ENCODE data around the gene NGDN. TPM values are rescaled to one million over a fixed set of nuclear protein-coding genes. Genes with fewer than 3 reads are reported as not detected.

Gene NGDN
- total RNA-seq, 1 experiment from 2014 or later = 42.0 TPM

DNA sequence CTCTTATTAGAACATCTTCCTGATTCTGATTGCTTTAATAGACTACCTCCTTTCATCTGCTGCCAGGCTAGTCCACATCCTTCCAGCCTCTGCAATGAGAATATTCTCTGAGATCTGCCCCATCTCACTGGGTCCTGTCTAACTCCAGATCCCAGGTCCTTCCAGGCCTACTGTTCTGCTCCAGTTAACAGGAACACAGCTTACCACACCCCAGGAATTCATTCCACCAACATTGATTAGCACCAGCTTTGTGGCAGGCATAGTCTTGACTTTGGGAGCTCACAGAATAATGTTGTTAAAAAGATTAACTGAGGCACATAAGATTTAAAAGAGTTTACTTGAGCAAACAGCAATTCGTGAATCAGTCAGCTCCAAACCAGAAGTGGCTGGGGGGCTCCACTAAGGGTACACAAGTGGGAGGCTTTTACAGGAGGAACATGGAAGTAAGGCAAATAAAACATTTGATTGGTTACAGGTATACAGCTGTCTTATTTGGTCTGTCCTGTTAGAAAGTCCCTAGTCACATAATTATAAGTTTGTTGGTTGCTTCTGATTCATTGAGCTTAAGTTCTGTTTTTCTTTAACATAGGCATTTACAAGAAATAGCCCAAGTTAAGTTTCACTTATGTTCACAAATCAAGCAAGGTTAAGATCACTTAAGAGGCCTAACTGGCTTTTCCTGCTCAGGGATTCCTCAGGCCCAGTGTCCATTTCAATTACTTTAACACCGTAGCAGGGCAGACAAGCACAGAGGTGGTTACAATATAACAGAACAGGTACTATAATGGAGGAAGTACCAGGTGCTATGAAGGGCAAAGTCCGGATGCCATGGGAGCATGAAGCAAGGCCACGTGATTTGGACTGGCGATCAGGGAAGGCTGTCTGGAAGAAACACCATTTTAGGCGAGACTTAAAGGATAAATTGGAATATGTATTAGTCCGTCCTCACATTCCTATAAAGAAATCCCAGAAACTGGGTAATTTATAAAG, 21.8 kb upstream of the NGDN start:
- H3K36me3 ChIP-seq (ENCODE audit: control insufficient read depth in 1 of 2, insufficient read depth in 2 of 2, low read length in 2 of 2) = no peaks in the 10 kb centered on the region
- ChIA-PET POLR2A (no interaction called here), CTCF (no interaction called here), RAD21 (ENCODE audit: low non-redundant PET in 1 of 2, low total read pairs in 2 of 2, uncharacterized antibody in 2 of 2, unreplicated experiment in 2 of 2) (no interaction called here)
- no peaks in the 10 kb centered on the region for H3K9me3 ChIP-seq (ENCODE audit: control insufficient read depth in 1 of 2, insufficient read depth in 1 of 2, low read depth in 1 of 2, low read length in 2 of 2)
- no peaks in the 10 kb centered on the region for H3K79me2 ChIP-seq (ENCODE audit: insufficient read depth, low read length)
- H4K20me1 ChIP-seq (ENCODE audit: insufficient read depth) = no peaks in the 10 kb centered on the region
- no peaks in the 10 kb centered on the region for H3K9me2 ChIP-seq (ENCODE audit: insufficient read depth)
- H3K27me3 ChIP-seq (ENCODE audit: insufficient read depth, low read length) = peaks cover 3% of the 10 kb centered on the region; the same call in 1 of the 2 replicates
- BruUV-seq (replicated peaks) = no TSS peak
- H3K4me2 ChIP-seq (ENCODE audit: low read length) = no peak overlapping the region
- H3K4me3 ChIP-seq (replicated peaks in 1 of 2; ENCODE audit: low read depth in 1 of 2, low read length in 2 of 2) = no peak overlapping the region
- H3K4me1 ChIP-seq (ENCODE audit: control insufficient read depth in 1 of 2, insufficient read depth in 2 of 2, low read length in 2 of 2) = no peaks in the 10 kb centered on the region
- no peak for ATAC-seq
- no peak overlapping the region for H3K27ac ChIP-seq (ENCODE audit: low read depth, low read length)
- no peak for TF ChIP-seq ZNF274 (IDR thresholded peaks at IDR 0.05; ENCODE audit: low read depth, low read length)
- no peak for DNase-seq (ENCODE audit: low read depth, low spot score)
- H3K9ac ChIP-seq (ENCODE audit: low read length) = no peak overlapping the region
- no peak overlapping the region for H2AFZ ChIP-seq (ENCODE audit: low read depth, low read length, poor library complexity, severe bottlenecking)
- intact Hi-C loops (cut with micrococcal nuclease) = no loop called here

DNA sequence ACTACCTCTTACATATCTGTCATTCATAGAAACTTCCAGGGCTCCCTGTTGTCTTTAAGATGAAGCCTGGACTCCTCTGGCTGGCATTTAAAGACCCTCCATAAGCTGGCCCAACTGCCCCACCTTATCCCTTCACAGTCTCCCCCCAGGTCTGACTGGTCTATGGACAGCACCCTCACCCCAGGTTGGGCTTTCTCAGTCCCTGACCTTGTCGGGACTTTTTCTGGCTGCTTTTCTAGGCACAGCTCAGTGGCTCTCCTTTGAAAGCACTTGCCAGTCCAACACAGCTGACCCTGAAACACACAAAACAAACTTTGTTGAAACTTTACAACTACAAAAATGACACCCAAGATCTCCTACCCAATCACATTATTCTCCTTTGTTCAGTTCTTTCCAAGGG, 20.2 kb upstream of the NGDN start:
- BruUV-seq (replicated peaks) = no TSS peak
- H3K4me1 ChIP-seq (ENCODE audit: control insufficient read depth in 1 of 2, insufficient read depth in 2 of 2, low read length in 2 of 2) = no peaks in the 10 kb centered on the region
- CTCF ChIA-PET = no interaction called here
- no peaks in the 10 kb centered on the region for H3K79me2 ChIP-seq (ENCODE audit: insufficient read depth, low read length)
- H3K27me3 ChIP-seq (ENCODE audit: insufficient read depth, low read length) = no peaks in the 10 kb centered on the region
- RAD21 ChIA-PET (ENCODE audit: low non-redundant PET in 1 of 2, low total read pairs in 2 of 2, uncharacterized antibody in 2 of 2, unreplicated experiment in 2 of 2) = no interaction called here
- no peak overlapping the region for H3K27ac ChIP-seq (ENCODE audit: low read depth, low read length)
- H3K4me2 ChIP-seq (ENCODE audit: low read length) = no peak overlapping the region
- no peak overlapping the region for H2AFZ ChIP-seq (ENCODE audit: low read depth, low read length, poor library complexity, severe bottlenecking)
- H3K4me3 ChIP-seq (replicated peaks in 1 of 2; ENCODE audit: low read depth in 1 of 2, low read length in 2 of 2) = no peak overlapping the region
- no peaks in the 10 kb centered on the region for H4K20me1 ChIP-seq (ENCODE audit: insufficient read depth)
- ATAC-seq (no peak), DNase-seq (ENCODE audit: low read depth, low spot score) (no peak)
- no peaks in the 10 kb centered on the region for H3K36me3 ChIP-seq (ENCODE audit: control insufficient read depth in 1 of 2, insufficient read depth in 2 of 2, low read length in 2 of 2)
- intact Hi-C loops (cut with micrococcal nuclease) = no loop called here
- POLR2A ChIA-PET = no interaction called here
- H3K9me2 ChIP-seq (ENCODE audit: insufficient read depth) = no peaks in the 10 kb centered on the region
- no peaks in the 10 kb centered on the region for H3K9me3 ChIP-seq (ENCODE audit: control insufficient read depth in 1 of 2, insufficient read depth in 1 of 2, low read depth in 1 of 2, low read length in 2 of 2)
- H3K9ac ChIP-seq (ENCODE audit: low read length) = no peak overlapping the region
- TF ChIP-seq CBX3 (IDR thresholded peaks at IDR 0.05; ENCODE audit: low read depth) (no peak), EGR1 (IDR thresholded peaks at IDR 0.05; ENCODE audit: low read depth) (no peak), ELF1 (IDR thresholded peaks at IDR 0.05; ENCODE audit: borderline replicate concordance, low read depth) (no peak), SP1 (IDR thresholded peaks at IDR 0.05; ENCODE audit: low read depth) (no peak), POLR2A (IDR thresholded peaks at IDR 0.05; ENCODE audit: borderline replicate concordance, extremely low read depth, insufficient read depth, insufficient read length) (no peak), RAD21 (IDR thresholded peaks at IDR 0.05; ENCODE audit: low read depth) (no peak), JUND (IDR thresholded peaks at IDR 0.05) (no peak), POLR2AphosphoS5 (IDR thresholded peaks at IDR 0.05; ENCODE audit: low read depth, low read length) (no peak), YY1 (IDR thresholded peaks at IDR 0.05; ENCODE audit: extremely low read depth, insufficient replicate concordance, low read depth, low read length) (no peak), SRF (IDR thresholded peaks at IDR 0.05; ENCODE audit: low read depth) (no peak), SIN3A (IDR thresholded peaks at IDR 0.05; ENCODE audit: low read depth) (no peak), TCF7L2 (IDR thresholded peaks at IDR 0.05; ENCODE audit: borderline replicate concordance, extremely low read depth, insufficient read depth, insufficient read length) (no peak), CEBPB (IDR thresholded peaks at IDR 0.05; ENCODE audit: low read depth) (no peak)
- TF ChIP-seq, protein P1, sequence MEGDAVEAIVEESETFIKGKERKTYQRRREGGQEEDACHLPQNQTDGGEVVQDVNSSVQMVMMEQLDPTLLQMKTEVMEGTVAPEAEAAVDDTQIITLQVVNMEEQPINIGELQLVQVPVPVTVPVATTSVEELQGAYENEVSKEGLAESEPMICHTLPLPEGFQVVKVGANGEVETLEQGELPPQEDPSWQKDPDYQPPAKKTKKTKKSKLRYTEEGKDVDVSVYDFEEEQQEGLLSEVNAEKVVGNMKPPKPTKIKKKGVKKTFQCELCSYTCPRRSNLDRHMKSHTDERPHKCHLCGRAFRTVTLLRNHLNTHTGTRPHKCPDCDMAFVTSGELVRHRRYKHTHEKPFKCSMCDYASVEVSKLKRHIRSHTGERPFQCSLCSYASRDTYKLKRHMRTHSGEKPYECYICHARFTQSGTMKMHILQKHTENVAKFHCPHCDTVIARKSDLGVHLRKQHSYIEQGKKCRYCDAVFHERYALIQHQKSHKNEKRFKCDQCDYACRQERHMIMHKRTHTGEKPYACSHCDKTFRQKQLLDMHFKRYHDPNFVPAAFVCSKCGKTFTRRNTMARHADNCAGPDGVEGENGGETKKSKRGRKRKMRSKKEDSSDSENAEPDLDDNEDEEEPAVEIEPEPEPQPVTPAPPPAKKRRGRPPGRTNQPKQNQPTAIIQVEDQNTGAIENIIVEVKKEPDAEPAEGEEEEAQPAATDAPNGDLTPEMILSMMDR (IDR thresholded peaks at IDR 0.05 in 2 of 3, conservative IDR thresholded peaks at IDR 0.05 in 1 of 3; ENCODE audit: borderline replicate concordance in 1 of 3, insufficient read depth in 1 of 3, low read depth in 2 of 3, low read length in 2 of 3) = no peak
- TF ChIP-seq, protein P2, sequence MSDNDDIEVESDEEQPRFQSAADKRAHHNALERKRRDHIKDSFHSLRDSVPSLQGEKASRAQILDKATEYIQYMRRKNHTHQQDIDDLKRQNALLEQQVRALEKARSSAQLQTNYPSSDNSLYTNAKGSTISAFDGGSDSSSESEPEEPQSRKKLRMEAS (IDR thresholded peaks at IDR 0.05) = no peak
- TF ChIP-seq, protein P3, sequence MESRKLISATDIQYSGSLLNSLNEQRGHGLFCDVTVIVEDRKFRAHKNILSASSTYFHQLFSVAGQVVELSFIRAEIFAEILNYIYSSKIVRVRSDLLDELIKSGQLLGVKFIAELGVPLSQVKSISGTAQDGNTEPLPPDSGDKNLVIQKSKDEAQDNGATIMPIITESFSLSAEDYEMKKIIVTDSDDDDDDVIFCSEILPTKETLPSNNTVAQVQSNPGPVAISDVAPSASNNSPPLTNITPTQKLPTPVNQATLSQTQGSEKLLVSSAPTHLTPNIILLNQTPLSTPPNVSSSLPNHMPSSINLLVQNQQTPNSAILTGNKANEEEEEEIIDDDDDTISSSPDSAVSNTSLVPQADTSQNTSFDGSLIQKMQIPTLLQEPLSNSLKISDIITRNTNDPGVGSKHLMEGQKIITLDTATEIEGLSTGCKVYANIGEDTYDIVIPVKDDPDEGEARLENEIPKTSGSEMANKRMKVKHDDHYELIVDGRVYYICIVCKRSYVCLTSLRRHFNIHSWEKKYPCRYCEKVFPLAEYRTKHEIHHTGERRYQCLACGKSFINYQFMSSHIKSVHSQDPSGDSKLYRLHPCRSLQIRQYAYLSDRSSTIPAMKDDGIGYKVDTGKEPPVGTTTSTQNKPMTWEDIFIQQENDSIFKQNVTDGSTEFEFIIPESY (IDR thresholded peaks at IDR 0.05; ENCODE audit: extremely low read depth, insufficient replicate concordance, low read length) = no peak

Data from HCT116 (cell line).